SH-SY5Y (cell line): ENCODE data around the gene NUDT1.

Experiments used
- GATA2 ChIP-seq: IDR thresholded peaks from 2 replicates; pipeline ENCODE4 v1.6.1; 2011; ENCODE audit warnings: mild to moderate bottlenecking, low read depth, low read length
- GATA3 ChIP-seq: IDR thresholded peaks from 2 replicates; pipeline ENCODE4 v1.6.1; 2011; ENCODE audit warnings: low read depth, mild to moderate bottlenecking, low read length, moderate library complexity

The NUDT1 gene

DNA sequence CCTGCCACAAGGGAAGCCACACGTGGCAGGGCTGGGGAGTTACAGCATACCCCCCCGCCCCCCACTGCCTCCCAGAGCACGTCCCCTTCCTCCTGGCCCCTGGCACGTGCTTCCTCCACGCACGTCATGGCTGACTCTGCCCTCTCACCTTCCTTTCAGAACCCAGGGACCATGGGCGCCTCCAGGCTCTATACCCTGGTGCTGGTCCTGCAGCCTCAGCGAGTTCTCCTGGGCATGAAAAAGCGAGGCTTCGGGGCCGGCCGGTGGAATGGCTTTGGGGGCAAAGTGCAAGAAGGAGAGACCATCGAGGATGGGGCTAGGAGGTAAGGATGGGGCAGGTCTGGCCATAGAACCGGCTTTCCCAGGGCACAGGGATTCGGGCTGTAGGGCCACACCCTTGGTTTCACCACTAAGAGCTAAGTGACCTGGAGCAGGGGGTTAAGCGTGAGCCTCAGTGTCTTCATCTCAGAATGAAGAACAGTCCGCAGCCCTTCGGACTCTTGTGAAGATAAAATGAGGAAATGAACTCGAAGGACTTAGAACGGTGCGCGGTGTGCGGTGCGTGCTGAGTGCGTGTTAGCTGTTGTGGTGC, 2.5 kb downstream of the NUDT1 start:
- TF ChIP-seq GATA2: no peak
- TF ChIP-seq GATA3: no peak

DNA sequence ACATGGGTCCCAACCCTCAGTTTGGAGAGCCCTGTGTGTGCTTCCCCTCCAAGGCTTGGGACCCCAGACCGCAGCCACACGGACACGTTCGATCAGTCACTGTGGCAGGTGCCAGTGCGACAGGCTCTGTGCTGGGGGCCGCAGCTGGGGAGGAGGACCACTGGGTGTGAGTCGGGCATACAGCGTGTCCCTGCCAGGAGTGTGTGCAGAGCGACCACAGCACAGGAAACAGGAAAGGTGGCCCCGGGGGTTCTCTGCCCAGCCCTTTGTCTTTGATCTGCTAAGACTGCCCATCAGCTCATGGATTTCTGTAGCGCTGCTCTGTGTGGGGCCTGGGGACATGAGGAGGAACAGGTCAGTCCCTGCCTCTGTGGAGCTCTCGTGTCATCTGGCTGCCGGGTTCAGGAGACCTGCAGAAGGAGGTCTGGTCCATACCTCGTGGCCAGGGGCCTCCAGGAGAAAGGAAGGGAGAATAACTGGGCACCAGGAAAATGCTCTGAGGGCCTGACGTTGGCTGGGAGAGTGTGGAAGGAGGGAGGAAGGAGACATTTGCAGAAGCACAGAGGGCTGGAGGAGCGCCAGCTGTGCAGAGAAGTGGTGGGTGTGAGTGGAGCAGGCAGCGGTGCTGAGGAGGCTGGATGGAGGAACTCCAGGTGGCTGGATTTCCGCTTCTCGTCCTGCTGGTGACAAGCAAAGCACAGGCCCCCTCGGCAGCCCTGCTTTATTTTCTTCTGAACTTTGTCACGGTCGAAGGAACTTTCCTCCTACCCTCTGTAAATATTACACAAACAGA, 4.1 kb downstream of the NUDT1 start:
- TF ChIP-seq GATA2 (no peak), GATA3 (no peak)

DNA sequence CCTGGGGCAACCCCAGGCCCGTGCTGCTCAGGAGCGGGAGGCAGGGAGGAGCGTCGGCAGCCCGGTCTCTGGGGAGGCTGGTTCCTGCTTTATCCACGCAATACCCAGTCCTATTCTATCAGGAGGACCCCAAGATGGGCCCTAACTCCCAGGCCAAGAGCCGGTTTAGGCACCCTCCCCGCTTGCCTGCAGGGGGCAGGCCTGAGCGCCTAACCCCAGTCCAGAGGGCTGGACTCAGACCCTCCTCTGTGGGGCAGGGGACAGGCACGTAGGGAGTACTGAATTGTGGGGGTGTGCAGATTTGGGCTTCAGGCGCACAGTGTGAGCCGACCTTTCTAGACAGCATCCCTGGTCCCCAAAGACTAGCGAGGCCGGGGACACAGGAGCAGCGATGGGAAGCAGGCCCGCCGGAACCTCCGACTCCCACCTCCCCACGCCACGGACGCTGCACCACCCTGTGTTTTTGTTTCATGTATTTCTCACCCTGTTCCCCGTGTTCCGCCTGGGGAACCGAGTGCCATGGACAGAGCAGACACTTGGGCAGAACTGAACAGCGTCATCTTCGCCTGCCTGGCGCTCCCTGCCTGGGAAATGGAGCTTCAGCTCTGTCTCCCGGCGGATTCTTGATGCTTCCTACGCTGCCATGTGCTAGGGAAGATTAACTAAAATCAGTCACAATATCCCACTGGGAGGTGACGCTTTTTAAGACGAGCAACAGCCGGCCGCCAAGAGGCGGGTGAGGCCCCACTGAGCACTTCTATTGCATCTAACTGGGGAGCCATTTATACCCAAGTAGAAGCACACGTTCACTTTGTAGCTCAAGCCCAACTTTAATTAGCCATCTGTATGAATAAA, 5.3 kb downstream of the NUDT1 start:
- no peak for TF ChIP-seq GATA2
- TF ChIP-seq GATA3: no peak

DNA sequence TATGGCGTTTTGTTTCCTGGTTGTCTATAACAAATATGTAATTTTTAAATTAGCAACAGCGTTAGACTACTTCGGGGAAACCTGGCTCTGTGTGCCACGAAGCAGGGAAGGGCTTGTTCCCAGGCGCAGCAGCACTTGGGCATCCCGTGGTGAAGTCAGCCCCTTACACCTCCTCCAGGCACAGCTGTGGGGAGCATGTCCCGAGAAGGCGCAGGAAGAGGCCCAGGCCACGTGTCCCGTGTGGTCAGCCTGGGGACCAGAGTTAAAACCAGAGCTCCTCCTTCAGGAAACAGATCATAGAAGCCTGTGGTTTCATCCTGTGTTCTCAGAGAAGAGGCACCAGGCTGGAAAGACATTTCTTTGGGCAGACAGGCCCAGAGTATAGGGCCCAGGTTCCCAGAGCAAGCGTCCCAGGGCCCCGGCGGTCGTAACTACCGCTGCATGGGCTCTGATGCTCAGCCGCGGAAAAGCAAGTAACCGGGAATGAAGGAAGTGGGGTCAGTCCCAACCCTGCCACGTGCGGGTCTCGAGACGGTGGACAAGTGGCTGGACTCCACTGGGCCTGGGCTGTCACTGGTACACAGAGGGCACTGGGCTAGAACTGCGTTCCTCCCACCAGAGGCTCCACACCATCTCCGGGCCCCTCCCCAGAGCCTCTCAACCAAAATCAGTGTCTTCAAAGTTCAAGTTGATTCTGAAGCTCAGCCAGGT, 7.1 kb downstream of the NUDT1 start:
- TF ChIP-seq GATA2: no peak
- no peak for TF ChIP-seq GATA3

DNA sequence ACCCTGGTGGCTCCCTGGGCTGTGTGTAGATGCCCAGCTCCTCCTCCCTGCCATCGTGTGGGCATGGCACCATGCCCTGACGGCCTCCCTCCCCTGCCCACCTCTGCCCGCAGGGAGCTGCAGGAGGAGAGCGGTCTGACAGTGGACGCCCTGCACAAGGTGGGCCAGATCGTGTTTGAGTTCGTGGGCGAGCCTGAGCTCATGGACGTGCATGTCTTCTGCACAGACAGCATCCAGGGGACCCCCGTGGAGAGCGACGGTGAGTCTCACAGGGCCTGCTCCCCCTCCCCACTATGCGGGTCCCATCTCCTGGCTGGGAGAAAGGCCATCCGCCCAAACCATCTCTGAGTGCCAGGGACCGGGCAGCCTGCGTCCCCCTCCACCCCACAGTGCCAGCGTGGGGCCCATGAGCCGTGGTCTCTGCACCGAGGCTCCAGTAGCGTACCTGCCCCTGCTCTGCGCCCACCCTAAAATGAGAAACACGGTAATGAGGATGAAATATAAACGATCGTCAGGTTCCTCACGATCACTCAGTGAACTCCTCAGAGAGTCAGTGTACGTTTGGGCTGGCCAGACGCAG, 7.8 kb downstream of the NUDT1 start:
- TF ChIP-seq GATA2: no peak
- TF ChIP-seq GATA3: no peak

DNA sequence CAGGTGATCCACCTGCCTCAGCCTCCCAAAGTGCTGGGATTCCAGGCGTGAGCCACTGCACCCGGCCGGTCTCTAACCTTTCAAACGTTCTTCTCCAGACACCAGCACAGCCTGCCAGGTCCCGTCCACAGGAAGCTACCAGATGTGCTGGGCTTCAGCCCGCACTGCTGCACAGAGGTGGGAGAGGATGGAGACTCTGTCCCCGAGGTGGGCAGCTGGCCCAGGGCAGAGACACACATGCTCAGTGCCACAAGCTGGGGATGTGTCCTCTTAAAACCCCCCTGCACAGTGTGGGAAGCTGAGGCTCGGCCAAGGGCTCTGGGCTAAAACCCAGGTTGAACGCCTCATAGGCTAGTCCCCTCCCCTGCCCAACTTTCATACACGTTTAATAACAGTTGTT, 9.4 kb downstream of the NUDT1 start:
- TF ChIP-seq GATA3: no peak
- TF ChIP-seq GATA2: no peak

DNA sequence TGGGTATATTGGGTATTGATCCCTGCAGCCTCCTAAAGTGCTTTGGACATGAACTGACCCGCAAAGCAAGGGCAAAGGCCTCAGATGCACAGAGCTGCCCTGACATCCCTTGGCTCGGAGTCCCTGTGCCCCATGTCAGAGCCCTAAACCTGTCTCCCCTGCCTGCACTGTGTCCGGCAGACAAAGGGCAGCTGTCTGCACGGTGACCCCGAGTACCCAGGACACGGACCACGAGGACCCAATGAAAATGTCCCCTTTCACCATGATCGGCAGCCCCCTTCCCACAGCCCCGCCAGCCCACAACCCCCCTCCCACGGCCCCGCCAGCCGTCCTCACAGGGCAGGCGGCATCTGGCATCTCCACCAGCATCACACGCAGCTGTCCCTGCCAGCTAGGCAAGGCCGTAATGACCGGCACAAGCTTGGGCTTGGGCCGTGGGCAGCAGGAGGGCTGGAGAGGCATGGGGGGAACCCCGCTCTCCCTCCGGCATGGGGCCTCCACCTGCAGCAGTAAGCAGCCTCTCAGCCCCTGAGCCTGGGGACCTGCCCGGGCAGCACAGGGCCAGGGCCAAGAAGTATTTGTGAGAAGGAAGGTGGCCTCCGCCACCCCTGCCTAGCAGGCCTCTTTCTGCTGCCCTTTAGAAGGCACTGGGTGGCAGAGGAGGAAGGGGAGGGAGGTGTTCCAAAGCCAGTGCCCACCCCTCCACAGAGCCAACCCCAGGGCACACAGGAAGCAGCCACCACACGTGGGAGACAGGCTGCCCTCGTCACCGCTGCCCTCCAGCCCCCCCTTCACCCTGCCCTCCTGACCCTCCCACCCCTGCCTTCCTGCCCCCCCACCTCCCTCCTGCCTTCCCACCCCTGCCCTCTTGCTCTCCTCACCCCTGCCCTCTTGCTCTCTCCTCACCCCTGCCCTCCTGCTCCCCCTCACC, 10.1 kb downstream of the NUDT1 start:
- TF ChIP-seq GATA2 (no peak), GATA3 (no peak)

DNA sequence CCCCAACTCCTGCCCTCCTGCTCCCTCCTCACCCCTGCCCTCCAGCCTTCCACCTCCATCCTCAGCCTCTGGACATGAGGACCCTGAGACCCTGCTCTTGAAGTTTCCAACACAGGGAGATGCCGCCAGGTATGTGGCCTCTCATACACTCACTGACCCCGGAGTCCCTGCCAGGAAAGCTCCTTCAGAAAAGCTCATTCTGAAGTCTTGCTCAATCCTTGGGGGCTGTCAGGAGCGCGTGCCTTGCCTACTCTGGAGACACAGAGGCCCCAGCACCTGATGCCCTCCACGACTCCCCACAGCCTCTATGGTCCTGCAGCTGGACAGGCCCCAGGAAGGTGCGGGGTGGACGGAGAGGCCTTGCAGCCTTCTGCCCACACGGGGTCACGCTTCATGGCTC, 11.0 kb downstream of the NUDT1 start:
- TF ChIP-seq GATA2 (no peak), GATA3 (no peak)

DNA sequence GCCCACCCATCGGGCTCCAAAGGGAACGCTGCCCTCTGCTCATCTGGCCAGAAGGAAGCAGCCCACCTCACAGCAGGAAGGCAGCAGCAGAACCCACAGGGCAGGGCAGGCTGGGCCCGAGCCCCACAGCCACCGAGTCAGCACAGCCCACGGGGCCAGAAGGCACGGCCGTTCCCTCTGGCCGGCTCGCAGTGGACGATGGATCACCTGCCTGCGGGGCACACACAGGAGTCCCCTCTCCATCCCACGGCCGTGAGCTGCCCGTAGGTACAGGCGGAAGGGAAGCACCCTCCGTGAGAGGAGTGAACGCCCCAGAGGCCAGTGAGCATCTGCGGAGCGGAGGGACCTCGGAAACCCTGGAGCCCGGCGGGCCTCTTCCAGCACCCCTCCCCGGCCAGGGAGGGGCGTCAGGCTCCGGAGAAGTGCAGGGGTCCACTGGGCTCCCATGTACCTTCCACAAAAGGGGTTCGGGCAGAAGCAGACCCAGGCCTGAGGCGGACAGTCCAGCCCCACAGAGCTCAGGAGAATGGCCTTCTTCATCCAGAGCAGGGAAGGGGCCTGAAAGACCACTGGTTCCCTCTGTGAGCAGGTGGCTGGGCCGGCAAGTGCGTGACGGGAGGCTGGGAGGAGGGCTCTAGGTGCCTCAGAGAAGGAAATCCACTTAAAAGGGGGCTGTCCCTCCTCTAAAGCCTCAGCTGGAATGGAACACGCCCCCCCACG, 11.7 kb downstream of the NUDT1 start:
- TF ChIP-seq GATA3 (no peak), GATA2 (no peak)

DNA sequence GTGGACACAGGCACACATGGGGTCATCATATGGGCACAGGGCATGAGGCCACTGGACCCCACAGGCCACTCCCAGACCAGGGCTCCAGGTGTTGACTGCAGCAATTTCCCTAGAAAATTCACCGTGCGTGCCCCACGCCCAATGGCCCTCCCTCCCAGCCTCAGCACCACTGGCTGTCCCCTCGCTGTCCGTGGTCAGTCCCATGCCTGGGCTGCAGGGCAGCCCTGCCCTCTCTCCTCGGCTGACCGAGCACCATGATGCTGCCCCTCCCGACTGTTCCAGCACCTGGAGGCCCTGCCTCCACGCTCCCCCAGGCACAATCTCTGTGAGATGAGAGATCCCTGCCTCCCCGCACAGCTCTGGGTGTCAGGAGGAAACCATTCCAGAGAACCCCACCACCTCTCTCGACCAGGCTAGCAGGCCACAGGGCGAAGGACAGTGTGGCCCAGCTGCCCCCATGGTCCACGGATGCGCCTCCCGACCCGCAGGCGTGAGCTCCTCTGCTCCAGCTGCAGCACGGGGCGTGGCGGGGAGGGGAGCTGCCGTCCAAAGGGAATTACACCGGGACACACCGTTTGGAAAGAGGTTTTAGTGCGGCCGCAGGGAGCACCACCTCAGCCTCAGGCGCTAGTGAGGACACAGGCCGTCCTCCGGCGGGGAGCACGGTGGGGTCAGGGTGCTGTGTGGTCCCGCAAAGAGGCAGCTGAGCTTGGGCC, 12.6 kb downstream of the NUDT1 start:
- TF ChIP-seq GATA3: no peak
- TF ChIP-seq GATA2: no peak
